Measurements from ENCODE around the gene PARL.

GRCh38 chr3:183913580-183913920 lies 28.9 kb upstream of the PARL start:
- no peak for TF ChIP-seq CTCF (IDR thresholded peaks at IDR 0.05 in 4 of 5, conservative IDR thresholded peaks at IDR 0.05 in 1 of 5)
- TF ChIP-seq POLR2A (IDR thresholded peaks at IDR 0.05) = no peak
